ENCODE measurements around the gene KLHL35. TPM values are rescaled to one million over a fixed set of nuclear protein-coding genes. Genes with fewer than 3 reads are reported as not detected.
A peak's percentile ranks its signal among the peaks of the same experiment; 100 is the strongest.

The KLHL35 gene
- total RNA-seq, 1 experiment from 2014 or later = 0.83 TPM

DNA sequence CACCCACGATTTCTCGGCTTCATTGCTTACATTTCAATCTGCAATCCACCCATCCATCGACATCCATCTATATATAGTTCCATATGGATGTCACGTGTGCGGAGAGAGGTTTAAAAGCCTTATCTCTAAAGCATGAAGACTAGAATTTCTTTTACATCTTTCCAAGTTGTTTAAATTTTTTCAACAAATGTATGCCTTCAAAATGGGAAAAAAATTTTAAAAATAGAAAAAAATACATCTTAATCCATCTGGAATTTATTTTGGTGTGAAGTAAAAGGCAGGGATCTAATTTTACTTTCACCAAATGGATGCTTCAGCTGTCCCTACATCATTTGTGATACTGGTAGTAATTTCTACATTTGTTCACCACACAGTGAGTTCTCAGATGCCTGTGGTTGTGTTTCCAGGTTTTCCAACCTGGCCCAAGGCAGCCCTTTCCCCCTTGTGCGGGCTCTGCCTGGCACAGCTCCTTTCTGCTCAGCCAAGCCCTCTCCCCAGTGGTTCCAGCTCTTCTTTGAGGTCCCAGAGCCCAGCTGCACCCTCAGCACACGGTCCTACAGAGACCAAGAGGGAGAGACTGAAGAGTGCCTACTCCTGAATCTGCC, 37.6 kb upstream of the KLHL35 start:
- no peak overlapping the region for H4K91ac ChIP-seq (ENCODE audit: insufficient read length, low read depth, low read length)
- H3K27me3 Mint-ChIP-seq (ENCODE audit: low read depth) = no peaks in the 10 kb centered on the region; the same call in 1 of the 2 replicates
- no peak overlapping the region for H2BK120ac ChIP-seq (ENCODE audit: low read depth, low read length, poor library complexity, severe bottlenecking)
- H3K56ac ChIP-seq (ENCODE audit: insufficient read length, low read depth, low read length) = no peak overlapping the region
- H3K9ac ChIP-seq (ENCODE audit: extremely low read depth, insufficient read length, low read length) = no peak overlapping the region
- H2AK5ac ChIP-seq (ENCODE audit: insufficient read length, low read length) = no peak overlapping the region
- no peak overlapping the region for H3K27ac ChIP-seq (ENCODE audit: insufficient read length, low read depth, low read length)
- H2BK15ac ChIP-seq (ENCODE audit: low read depth, low read length) = no peak overlapping the region
- H3K79me1 ChIP-seq (ENCODE audit: insufficient read depth, low read depth, low read length, poor library complexity, severe bottlenecking) = no peaks in the 10 kb centered on the region
- H3K9me3 Mint-ChIP-seq = no peaks in the 10 kb centered on the region; a peak in 1 of 5 replicates
- H3K27ac Mint-ChIP-seq = peak overlapping the region in 1 of 3 experiments; percentile 40; a peak in 1 of 7 replicates
- H3K4me1 ChIP-seq (ENCODE audit: insufficient read depth, low read length) = no peaks in the 10 kb centered on the region
- H4K20me1 ChIP-seq (ENCODE audit: control insufficient read depth, insufficient read depth, insufficient read length) = no peaks in the 10 kb centered on the region
- H3K36me3 Mint-ChIP-seq (ENCODE audit: insufficient read depth in 1 of 3, low read depth in 3 of 3) = no peaks in the 10 kb centered on the region
- no peak overlapping the region for H3K14ac ChIP-seq (ENCODE audit: insufficient read depth, low read length)
- no peak overlapping the region for H3K4me2 ChIP-seq (ENCODE audit: insufficient read depth, insufficient read length, low read length)
- no peak overlapping the region; a peak in 1 of 5 replicates for H3K4me3 Mint-ChIP-seq
- H2BK12ac ChIP-seq (ENCODE audit: insufficient read length, low read depth, low read length) = no peak overlapping the region
- no peak overlapping the region for H2AFZ ChIP-seq (ENCODE audit: low read length)
- no peak overlapping the region for H4K5ac ChIP-seq (ENCODE audit: insufficient read length, low read depth, low read length)
- no peaks in the 10 kb centered on the region for H3K79me2 ChIP-seq (ENCODE audit: insufficient read depth, low read length)
- no peak overlapping the region for H3K23ac ChIP-seq (ENCODE audit: insufficient read length, low read depth, low read length)
- no peak overlapping the region for H4K8ac ChIP-seq (replicated peaks; ENCODE audit: insufficient read length, low read depth, low read length)
- WGBS (ENCODE audit: extremely low coverage, insufficient read length, low lambda C conversion rate) = no CpG with 5 or more reads among the region's 7 CpGs
- no peaks in the 10 kb centered on the region for H3K27me3 ChIP-seq (ENCODE audit: insufficient read depth, low read length)
- no peak overlapping the region for H2BK20ac ChIP-seq (ENCODE audit: low read depth, low read length, poor library complexity, severe bottlenecking)
- no peak overlapping the region for H3T11ph ChIP-seq (ENCODE audit: low read length)
- H3K23me2 ChIP-seq (ENCODE audit: insufficient read length, low read depth, low read length, poor library complexity, severe bottlenecking) = no peaks in the 10 kb centered on the region
- H3K18ac ChIP-seq (ENCODE audit: insufficient read length, low read depth, low read length) = no peak overlapping the region
- no peak for DNase-seq
- H3K4me1 Mint-ChIP-seq = peaks cover 35 to 48% of the 10 kb centered on the region in 2 experiments
- no peak overlapping the region for H3K4ac ChIP-seq (ENCODE audit: low read depth, low read length)
- TF ChIP-seq, protein P1, sequence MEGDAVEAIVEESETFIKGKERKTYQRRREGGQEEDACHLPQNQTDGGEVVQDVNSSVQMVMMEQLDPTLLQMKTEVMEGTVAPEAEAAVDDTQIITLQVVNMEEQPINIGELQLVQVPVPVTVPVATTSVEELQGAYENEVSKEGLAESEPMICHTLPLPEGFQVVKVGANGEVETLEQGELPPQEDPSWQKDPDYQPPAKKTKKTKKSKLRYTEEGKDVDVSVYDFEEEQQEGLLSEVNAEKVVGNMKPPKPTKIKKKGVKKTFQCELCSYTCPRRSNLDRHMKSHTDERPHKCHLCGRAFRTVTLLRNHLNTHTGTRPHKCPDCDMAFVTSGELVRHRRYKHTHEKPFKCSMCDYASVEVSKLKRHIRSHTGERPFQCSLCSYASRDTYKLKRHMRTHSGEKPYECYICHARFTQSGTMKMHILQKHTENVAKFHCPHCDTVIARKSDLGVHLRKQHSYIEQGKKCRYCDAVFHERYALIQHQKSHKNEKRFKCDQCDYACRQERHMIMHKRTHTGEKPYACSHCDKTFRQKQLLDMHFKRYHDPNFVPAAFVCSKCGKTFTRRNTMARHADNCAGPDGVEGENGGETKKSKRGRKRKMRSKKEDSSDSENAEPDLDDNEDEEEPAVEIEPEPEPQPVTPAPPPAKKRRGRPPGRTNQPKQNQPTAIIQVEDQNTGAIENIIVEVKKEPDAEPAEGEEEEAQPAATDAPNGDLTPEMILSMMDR (conservative IDR thresholded peaks at IDR 0.05) = no peak
- no peak overlapping the region for H2BK5ac ChIP-seq (ENCODE audit: insufficient read length, low read length)
- no peaks in the 10 kb centered on the region for H3K9me3 ChIP-seq (ENCODE audit: control insufficient read depth, low read depth, low read length)
